ENCODE results near the gene XKR8. TPM values are rescaled to one million over a fixed set of nuclear protein-coding genes. Genes with fewer than 3 reads are reported as not detected.
A peak's percentile ranks its signal among the peaks of the same experiment; 100 is the strongest.

Gene XKR8, protein sequence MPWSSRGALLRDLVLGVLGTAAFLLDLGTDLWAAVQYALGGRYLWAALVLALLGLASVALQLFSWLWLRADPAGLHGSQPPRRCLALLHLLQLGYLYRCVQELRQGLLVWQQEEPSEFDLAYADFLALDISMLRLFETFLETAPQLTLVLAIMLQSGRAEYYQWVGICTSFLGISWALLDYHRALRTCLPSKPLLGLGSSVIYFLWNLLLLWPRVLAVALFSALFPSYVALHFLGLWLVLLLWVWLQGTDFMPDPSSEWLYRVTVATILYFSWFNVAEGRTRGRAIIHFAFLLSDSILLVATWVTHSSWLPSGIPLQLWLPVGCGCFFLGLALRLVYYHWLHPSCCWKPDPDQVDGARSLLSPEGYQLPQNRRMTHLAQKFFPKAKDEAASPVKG
- total RNA-seq (2014; rRNA removed; shearing (Covaris generic); ENCODE audit: low replicate concordance) = 2.0 and 4.6 TPM in 2 replicates

DNA sequence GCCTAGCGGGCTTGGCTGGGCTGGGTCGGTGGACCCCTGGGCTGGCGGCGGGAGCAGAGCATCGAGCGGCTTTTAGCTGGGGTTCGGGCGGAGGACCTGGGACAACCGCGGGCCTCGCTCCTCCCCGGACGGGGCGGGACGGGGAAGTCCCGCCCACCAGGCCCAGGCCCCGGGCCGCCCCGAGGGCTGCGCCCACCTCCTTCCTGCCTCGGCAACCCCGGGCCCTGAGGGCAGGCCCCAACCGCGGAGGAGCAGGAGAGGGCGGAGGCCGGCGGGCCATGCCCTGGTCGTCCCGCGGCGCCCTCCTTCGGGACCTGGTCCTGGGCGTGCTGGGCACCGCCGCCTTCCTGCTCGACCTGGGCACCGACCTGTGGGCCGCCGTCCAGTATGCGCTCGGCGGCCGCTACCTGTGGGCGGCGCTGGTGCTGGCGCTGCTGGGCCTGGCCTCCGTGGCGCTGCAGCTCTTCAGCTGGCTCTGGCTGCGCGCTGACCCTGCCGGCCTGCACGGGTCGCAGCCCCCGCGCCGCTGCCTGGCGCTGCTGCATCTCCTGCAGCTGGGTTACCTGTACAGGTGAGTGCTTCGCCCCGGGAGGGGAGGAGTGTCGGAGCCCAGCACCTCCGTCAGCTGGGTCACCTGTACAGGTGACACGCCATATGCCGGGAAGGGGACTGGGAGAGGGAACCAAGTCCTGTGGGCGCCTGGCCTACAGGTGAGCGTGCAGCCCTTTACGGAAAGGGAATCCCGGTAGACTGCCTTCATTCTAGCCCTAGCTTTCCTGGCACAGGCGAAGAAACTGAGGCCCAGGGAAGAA is at the start of gene XKR8:
XKR8 (plus strand) TSS at position 182 of the 812 bp plus-strand sequence; CDS start at position 279, 97 bp downstream.
- Histone ChIP-seq H3K36me3 (ENCODE audit: insufficient read depth, low read length) (no peaks in the 10 kb centered on the region), H3K9me2 (replicated peaks; ENCODE audit: insufficient read depth, low read length) (no peaks in the 10 kb centered on the region), H3K4me2 (ENCODE audit: low read depth, low read length, poor library complexity, severe bottlenecking) (peak within 1 kb of the TSS; percentile 98), H3K9me3 (ENCODE audit: low read length) (no peaks in the 10 kb centered on the region), H3K4me1 (ENCODE audit: low read length) (peaks cover 28% of the 10 kb centered on the region), H3K9ac (ENCODE audit: low read length) (peak within 1 kb of the TSS; percentile 84), H2AFZ (ENCODE audit: low read length) (peak within 1 kb of the TSS; percentile 97), H3K27ac (ENCODE audit: low read length) (peak within 1 kb of the TSS; percentile 61), H4K20me1 (ENCODE audit: insufficient read depth, low read depth, low read length) (peaks cover 4% of the 10 kb centered on the region; the same call in 1 of the 2 replicates), H3K27me3 (ENCODE audit: low read length) (no peaks in the 10 kb centered on the region), H3K4me3 (ENCODE audit: low read length) (peak within 1 kb of the TSS; percentile 98), H3K79me2 (ENCODE audit: low read length) (peaks cover 11% of the 10 kb centered on the region)
- DNase-seq = peak; percentile 94

GRCh38 chr1:27912429-27912828 is 47.3 kb upstream of the XKR8 start:
- DNase-seq = no peak
- H3K36me3 ChIP-seq (ENCODE audit: insufficient read depth, low read length) = peaks cover 30% of the 10 kb centered on the region; the same call in 1 of the 2 replicates
- no peaks in the 10 kb centered on the region for H3K9me3 ChIP-seq (ENCODE audit: low read length)
- no peak overlapping the region for H3K9ac ChIP-seq (ENCODE audit: low read length)
- peaks cover 49% of the 10 kb centered on the region for H3K79me2 ChIP-seq (ENCODE audit: low read length)
- H3K4me2 ChIP-seq (ENCODE audit: low read depth, low read length, poor library complexity, severe bottlenecking) = peak overlapping the region; percentile 10
- H3K27me3 ChIP-seq (ENCODE audit: low read length) = no peaks in the 10 kb centered on the region
- peaks cover 11% of the 10 kb centered on the region; the same call in 1 of the 2 replicates for H3K4me1 ChIP-seq (ENCODE audit: low read length)
- no peaks in the 10 kb centered on the region for H4K20me1 ChIP-seq (ENCODE audit: insufficient read depth, low read depth, low read length)
- no peak overlapping the region for H2AFZ ChIP-seq (ENCODE audit: low read length)
- no peaks in the 10 kb centered on the region for H3K9me2 ChIP-seq (replicated peaks; ENCODE audit: insufficient read depth, low read length)
- no peak overlapping the region for H3K27ac ChIP-seq (ENCODE audit: low read length)
- no peak overlapping the region for H3K4me3 ChIP-seq (ENCODE audit: low read length)

- peaks cover 11% of the 10 kb centered on the region; the same call in 1 of the 2 replicates for H3K4me1 ChIP-seq (ENCODE audit: low read length)
- no peak overlapping the region for H3K27ac ChIP-seq (ENCODE audit: low read length)
- peak overlapping the region; percentile 90 for H2AFZ ChIP-seq (ENCODE audit: low read length)
- peaks cover 40% of the 10 kb centered on the region for H3K79me2 ChIP-seq (ENCODE audit: low read length)
- no peaks in the 10 kb centered on the region for H4K20me1 ChIP-seq (ENCODE audit: insufficient read depth, low read depth, low read length)
- no peak overlapping the region for H3K4me3 ChIP-seq (ENCODE audit: low read length)
- no peak for DNase-seq
- H3K9me3 ChIP-seq (ENCODE audit: low read length) = no peaks in the 10 kb centered on the region
- H3K9ac ChIP-seq (ENCODE audit: low read length) = no peak overlapping the region
- H3K9me2 ChIP-seq (replicated peaks; ENCODE audit: insufficient read depth, low read length) = no peaks in the 10 kb centered on the region
- peaks cover 13% of the 10 kb centered on the region; the same call in 1 of the 2 replicates for H3K36me3 ChIP-seq (ENCODE audit: insufficient read depth, low read length)
- H3K4me2 ChIP-seq (ENCODE audit: low read depth, low read length, poor library complexity, severe bottlenecking) = no peak overlapping the region
- H3K27me3 ChIP-seq (ENCODE audit: low read length) = no peaks in the 10 kb centered on the region
Observed at GRCh38 chr1:27915082-27915575, 44.6 kb upstream of the XKR8 start.

GRCh38 chr1:27922272-27922671 is 37.5 kb upstream of the XKR8 start:
- no peak for DNase-seq
- no peaks in the 10 kb centered on the region for H3K4me1 ChIP-seq (ENCODE audit: low read length)

DNA sequence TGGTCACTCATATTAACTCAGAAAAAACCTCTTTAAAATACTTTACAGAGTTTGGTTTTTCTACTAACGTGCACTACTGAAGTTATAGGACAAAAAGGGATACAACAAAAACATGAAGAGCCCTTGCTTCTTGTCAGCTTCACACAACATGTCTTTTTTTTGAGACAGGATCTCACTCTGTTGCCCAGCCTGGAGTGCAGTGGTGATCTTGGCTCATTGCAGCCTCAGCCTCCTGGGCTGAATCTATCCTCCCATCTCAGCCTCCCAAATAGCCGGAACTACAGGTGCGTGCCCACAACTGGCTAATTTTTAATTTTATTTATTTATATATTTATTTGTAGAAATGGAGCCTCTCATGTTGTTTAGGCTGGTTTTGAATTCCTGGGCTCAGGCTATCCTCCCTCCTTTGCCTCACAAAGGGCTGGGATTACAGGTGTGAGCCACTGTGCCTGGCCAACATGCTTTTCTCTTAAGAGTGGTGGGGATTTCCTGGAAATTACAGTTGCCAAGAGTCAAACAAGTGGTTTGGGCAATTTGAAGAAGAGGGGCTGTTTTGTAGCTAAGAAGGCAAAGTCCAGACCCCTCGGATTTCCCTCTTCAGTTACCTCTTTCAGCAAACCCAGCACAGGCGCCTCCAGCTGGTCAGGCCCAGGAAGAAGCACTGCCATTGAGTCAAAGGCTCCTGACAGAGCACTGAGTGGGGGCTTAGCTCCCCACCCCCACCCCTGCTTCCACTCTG is 31.4 kb upstream of the XKR8 start:
- no peak overlapping the region for H2AFZ ChIP-seq (ENCODE audit: low read length)
- peak; percentile 60 for DNase-seq
- no peaks in the 10 kb centered on the region for H3K9me2 ChIP-seq (replicated peaks; ENCODE audit: insufficient read depth, low read length)
- no peak overlapping the region for H3K4me2 ChIP-seq (ENCODE audit: low read depth, low read length, poor library complexity, severe bottlenecking)
- no peaks in the 10 kb centered on the region for H3K36me3 ChIP-seq (ENCODE audit: insufficient read depth, low read length)
- no peak overlapping the region for H3K4me3 ChIP-seq (ENCODE audit: low read length)
- H3K9ac ChIP-seq (ENCODE audit: low read length) = no peak overlapping the region
- no peaks in the 10 kb centered on the region for H3K9me3 ChIP-seq (ENCODE audit: low read length)
- no peaks in the 10 kb centered on the region for H3K27me3 ChIP-seq (ENCODE audit: low read length)
- no peaks in the 10 kb centered on the region for H4K20me1 ChIP-seq (ENCODE audit: insufficient read depth, low read depth, low read length)
- no peak overlapping the region for H3K27ac ChIP-seq (ENCODE audit: low read length)
- peaks cover 10% of the 10 kb centered on the region for H3K4me1 ChIP-seq (ENCODE audit: low read length)
- no peaks in the 10 kb centered on the region for H3K79me2 ChIP-seq (ENCODE audit: low read length)

More at GRCh38 chr1:27922272-27922671, 37.5 kb upstream of the XKR8 start:
- Histone ChIP-seq H3K79me2 (ENCODE audit: low read length) (no peaks in the 10 kb centered on the region), H3K27ac (ENCODE audit: low read length) (no peak overlapping the region), H3K9me3 (ENCODE audit: low read length) (no peaks in the 10 kb centered on the region), H3K36me3 (ENCODE audit: insufficient read depth, low read length) (no peaks in the 10 kb centered on the region), H3K4me3 (ENCODE audit: low read length) (no peak overlapping the region), H2AFZ (ENCODE audit: low read length) (no peak overlapping the region), H3K9ac (ENCODE audit: low read length) (no peak overlapping the region), H3K4me2 (ENCODE audit: low read depth, low read length, poor library complexity, severe bottlenecking) (no peak overlapping the region), H3K27me3 (ENCODE audit: low read length) (no peaks in the 10 kb centered on the region), H3K9me2 (replicated peaks; ENCODE audit: insufficient read depth, low read length) (no peaks in the 10 kb centered on the region), H4K20me1 (ENCODE audit: insufficient read depth, low read depth, low read length) (no peaks in the 10 kb centered on the region)

- Histone ChIP-seq H3K27me3 (ENCODE audit: low read length) (no peaks in the 10 kb centered on the region), H3K4me2 (ENCODE audit: low read depth, low read length, poor library complexity, severe bottlenecking) (no peak overlapping the region), H3K4me3 (ENCODE audit: low read length) (no peak overlapping the region), H3K9me3 (ENCODE audit: low read length) (no peaks in the 10 kb centered on the region), H3K4me1 (ENCODE audit: low read length) (peaks cover 10% of the 10 kb centered on the region), H2AFZ (ENCODE audit: low read length) (no peak overlapping the region), H3K36me3 (ENCODE audit: insufficient read depth, low read length) (no peaks in the 10 kb centered on the region), H3K79me2 (ENCODE audit: low read length) (no peaks in the 10 kb centered on the region), H3K9ac (ENCODE audit: low read length) (no peak overlapping the region), H4K20me1 (ENCODE audit: insufficient read depth, low read depth, low read length) (no peaks in the 10 kb centered on the region), H3K9me2 (replicated peaks; ENCODE audit: insufficient read depth, low read length) (no peaks in the 10 kb centered on the region), H3K27ac (ENCODE audit: low read length) (no peak overlapping the region)
- DNase-seq = no peak
Observed at GRCh38 chr1:27931184-27931583, 28.6 kb upstream of the XKR8 start.

DNA sequence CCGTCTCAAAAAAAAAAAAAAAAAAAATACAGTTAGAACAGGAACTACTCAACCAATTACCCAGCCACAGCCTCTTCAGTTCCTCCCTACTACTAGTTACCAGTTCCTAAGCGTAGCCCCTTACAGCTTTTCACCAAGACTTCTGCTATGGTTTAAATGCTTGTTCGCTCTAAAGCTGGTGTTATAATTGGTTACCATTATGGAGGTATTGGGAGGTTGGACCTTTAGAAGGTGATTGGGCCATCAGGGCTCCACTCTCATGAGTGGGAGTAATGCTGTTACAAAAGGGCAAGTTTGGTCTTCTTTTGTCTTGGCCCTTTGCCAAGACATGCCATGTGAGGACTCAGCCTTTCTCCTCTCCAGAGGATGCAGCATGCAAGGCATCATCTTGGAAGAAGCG is 28.0 kb upstream of the XKR8 start:
- Histone ChIP-seq H2AFZ (ENCODE audit: low read length) (no peak overlapping the region), H3K4me1 (ENCODE audit: low read length) (peaks cover 10% of the 10 kb centered on the region), H3K36me3 (ENCODE audit: insufficient read depth, low read length) (no peaks in the 10 kb centered on the region), H3K27me3 (ENCODE audit: low read length) (no peaks in the 10 kb centered on the region), H3K9ac (ENCODE audit: low read length) (no peak overlapping the region), H3K4me2 (ENCODE audit: low read depth, low read length, poor library complexity, severe bottlenecking) (no peak overlapping the region), H3K4me3 (ENCODE audit: low read length) (no peak overlapping the region), H3K79me2 (ENCODE audit: low read length) (no peaks in the 10 kb centered on the region), H3K9me2 (replicated peaks; ENCODE audit: insufficient read depth, low read length) (no peaks in the 10 kb centered on the region), H4K20me1 (ENCODE audit: insufficient read depth, low read depth, low read length) (no peaks in the 10 kb centered on the region), H3K9me3 (ENCODE audit: low read length) (no peaks in the 10 kb centered on the region), H3K27ac (ENCODE audit: low read length) (no peak overlapping the region)
- no peak for DNase-seq
